Keratinocyte (primary cell): Measurements from ENCODE around the gene ECE1. TPM values are rescaled to one million over a fixed set of nuclear protein-coding genes. Genes with fewer than 3 reads are reported as not detected.

Experiments
- DNase-seq: peaks from one replicate; pipeline ENCODE4 v3.0.0-alpha.2; 2011; ENCODE audit warnings: low read depth, missing footprints, low spot score
- FAIRE-seq: peaks from 2 replicates; lab custom pipeline; 2011; peaks lifted over from hg19 to GRCh38; lab: Jason Lieb, UNC
- H2AFZ ChIP-seq: 2 replicates; pipeline ENCODE4 v1.6.0; 2012; ENCODE audit warnings: low read length, control low read depth, inconsistent platforms; ENCODE audit not compliant: control insufficient read depth
- H3K27ac ChIP-seq: 2 replicates; pipeline ENCODE4 v1.5.1; 2011; ENCODE audit warnings: low read length; ENCODE audit not compliant: control insufficient read depth, insufficient read depth
- H3K27me3 ChIP-seq: 3 replicates; pipeline ENCODE4 v1.6.0; 2011; ENCODE audit warnings: low read length; ENCODE audit not compliant: control insufficient read depth, insufficient read depth; ENCODE audit errors: extremely low read depth
- H3K36me3 ChIP-seq, 2 experiments: 2 replicates in 1 of 2; 3 replicates in 1 of 2; pipeline ENCODE4 v1.5.1; 2011; ENCODE audit warnings: low read length in 2 of 2, mild to moderate bottlenecking in 1 of 2; ENCODE audit not compliant: control insufficient read depth in 2 of 2, insufficient read depth in 2 of 2; ENCODE audit errors: extremely low read depth in 1 of 2
- H3K4me1 ChIP-seq: 3 replicates; pipeline ENCODE4 v1.5.1; 2011; ENCODE audit warnings: low read length; ENCODE audit not compliant: control insufficient read depth, insufficient read depth; ENCODE audit errors: extremely low read depth
- H3K4me2 ChIP-seq: 3 replicates; pipeline ENCODE4 v1.6.0; 2011; ENCODE audit warnings: low read depth, low read length; ENCODE audit not compliant: control insufficient read depth, insufficient read depth; ENCODE audit errors: extremely low read depth
- H3K4me3 ChIP-seq, 3 experiments: fragments of 200-600 bp in 1 of 3; sonication (generic) in 1 of 3; 2 replicates in 2 of 3; 3 replicates in 1 of 3; pipeline ENCODE4 v1.5.1; 2011 to 2016; ENCODE audit warnings: low read length in 3 of 3, mild to moderate bottlenecking in 3 of 3, control low read depth in 2 of 3, inconsistent platforms in 1 of 3, low read depth in 1 of 3, mixed read lengths in 1 of 3, mixed run types in 1 of 3, moderate library complexity in 1 of 3; ENCODE audit not compliant: control insufficient read depth in 2 of 3, insufficient read depth in 2 of 3; ENCODE audit errors: extremely low read depth in 1 of 3
- H3K79me2 ChIP-seq: 2 replicates; pipeline ENCODE4 v1.6.0; 2012; ENCODE audit warnings: low read length; ENCODE audit not compliant: control insufficient read depth, insufficient read depth
- H3K9ac ChIP-seq: 3 replicates; pipeline ENCODE4 v1.6.0; 2011; ENCODE audit warnings: low read length; ENCODE audit not compliant: control insufficient read depth, insufficient read depth; ENCODE audit errors: extremely low read depth
- H3K9me1 ChIP-seq: 3 replicates; pipeline ENCODE4 v1.6.0; 2011; ENCODE audit warnings: low read length; ENCODE audit not compliant: control insufficient read depth, insufficient read depth; ENCODE audit errors: extremely low read depth
- H3K9me3 ChIP-seq: 2 replicates; pipeline ENCODE4 v1.5.1; 2012; ENCODE audit warnings: low read depth, low read length; ENCODE audit not compliant: control insufficient read depth
- H4K20me1 ChIP-seq: 3 replicates; pipeline ENCODE4 v1.6.0; 2011; ENCODE audit warnings: low read length; ENCODE audit not compliant: control insufficient read depth, insufficient read depth; ENCODE audit errors: extremely low read depth
- EZH2 ChIP-seq: IDR thresholded peaks from one replicate; pipeline ENCODE4 v1.6.1; 2012; ENCODE audit warnings: inconsistent platforms, mild to moderate bottlenecking, low read length, moderate library complexity
- dilution Hi-C: fragments of 300-500 bp; cut with MboI; formaldehyde crosslinking; loops from one replicate; pipeline ENCODE4 v1.7.0; 2020; ENCODE audit warnings: low sequenced_read_pairs; ENCODE audit not compliant: extremely low pct_ligation_motif_present
- polyA plus RNA-seq, 5 experiments: library from polyadenylated mRNA; depleted of rRNA in 3 of 5; stranded (reverse) in 3 of 5; stranded (forward) in 1 of 5; unstranded in 1 of 5; fragments of >200 nt; gene quantifications; 1 replicate in 1 of 5; 2 replicates in 3 of 5; 3 replicates in 1 of 5; pipeline versions ENCODE4 v1.2.1 to v1.2.3, GENCODE V29; 2011 to 2012; ENCODE audit warnings: missing spikeins in 2 of 5, low read depth in 1 of 5, low replicate concordance in 1 of 5
- TF ChIP-seq, protein P1 (sequence below), 3 experiments: IDR thresholded peaks in 1 of 3; conservative IDR thresholded peaks in 1 of 3; optimal IDR thresholded peaks in 1 of 3; 2 replicates in 2 of 3; 3 replicates in 1 of 3; pipeline versions ENCODE3 to v1.5.1; 2011; ENCODE audit warnings: low read length in 3 of 3, mild to moderate bottlenecking in 3 of 3, moderate library complexity in 2 of 3, control low read depth in 1 of 3, inconsistent platforms in 1 of 3; ENCODE audit not compliant: insufficient read depth in 2 of 3; ENCODE audit errors: extremely low read depth in 1 of 3

The ECE1 gene
- polyA plus RNA-seq, 1 donor (not counting 4 experiments of a cell fraction or from before 2014, with no cell fraction given), result 59.1 TPM

DNA sequence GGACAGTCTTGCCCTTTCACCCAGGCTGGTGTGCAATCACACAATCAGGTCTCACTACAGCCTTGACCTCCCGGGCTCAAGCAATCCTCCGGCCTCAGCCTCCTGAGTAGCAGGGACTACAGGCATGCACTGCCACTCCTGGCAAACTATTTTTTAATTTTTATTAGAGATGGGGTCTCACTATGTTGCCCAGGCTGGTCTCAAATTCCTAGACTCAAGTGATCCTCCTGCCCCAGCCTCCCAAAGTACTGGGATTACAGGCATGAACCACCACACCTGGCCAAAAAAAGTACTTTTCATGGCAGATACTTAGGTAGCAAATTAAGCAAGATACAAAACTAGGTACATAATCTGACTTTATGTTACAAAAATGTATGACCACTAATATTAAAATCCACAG, 121.8 kb downstream of the ECE1 start:
- H3K9me3 ChIP-seq, result no peaks in the 10 kb centered on the region
- H3K4me2 ChIP-seq, result no peak overlapping the region
- no peak overlapping the region for H2AFZ ChIP-seq
- peaks cover 1 to 4% of the 10 kb centered on the region in 2 experiments for H3K36me3 ChIP-seq
- no peak overlapping the region for H3K27ac ChIP-seq
- no peaks in the 10 kb centered on the region for H3K27me3 ChIP-seq
- dilution Hi-C loops, result no loop called here
- H3K9me1 ChIP-seq, result no peaks in the 10 kb centered on the region
- H4K20me1 ChIP-seq, result peaks cover 4% of the 10 kb centered on the region
- no peak overlapping the region for H3K9ac ChIP-seq
- H3K4me1 ChIP-seq, result no peaks in the 10 kb centered on the region
- FAIRE-seq (no peak), DNase-seq (no peak)
- no peak for TF ChIP-seq EZH2
- TF ChIP-seq, protein P1, sequence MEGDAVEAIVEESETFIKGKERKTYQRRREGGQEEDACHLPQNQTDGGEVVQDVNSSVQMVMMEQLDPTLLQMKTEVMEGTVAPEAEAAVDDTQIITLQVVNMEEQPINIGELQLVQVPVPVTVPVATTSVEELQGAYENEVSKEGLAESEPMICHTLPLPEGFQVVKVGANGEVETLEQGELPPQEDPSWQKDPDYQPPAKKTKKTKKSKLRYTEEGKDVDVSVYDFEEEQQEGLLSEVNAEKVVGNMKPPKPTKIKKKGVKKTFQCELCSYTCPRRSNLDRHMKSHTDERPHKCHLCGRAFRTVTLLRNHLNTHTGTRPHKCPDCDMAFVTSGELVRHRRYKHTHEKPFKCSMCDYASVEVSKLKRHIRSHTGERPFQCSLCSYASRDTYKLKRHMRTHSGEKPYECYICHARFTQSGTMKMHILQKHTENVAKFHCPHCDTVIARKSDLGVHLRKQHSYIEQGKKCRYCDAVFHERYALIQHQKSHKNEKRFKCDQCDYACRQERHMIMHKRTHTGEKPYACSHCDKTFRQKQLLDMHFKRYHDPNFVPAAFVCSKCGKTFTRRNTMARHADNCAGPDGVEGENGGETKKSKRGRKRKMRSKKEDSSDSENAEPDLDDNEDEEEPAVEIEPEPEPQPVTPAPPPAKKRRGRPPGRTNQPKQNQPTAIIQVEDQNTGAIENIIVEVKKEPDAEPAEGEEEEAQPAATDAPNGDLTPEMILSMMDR (optimal IDR thresholded peaks at IDR 0.05 in 1 of 3, IDR thresholded peaks at IDR 0.05 in 1 of 3, conservative IDR thresholded peaks at IDR 0.05 in 1 of 3; ENCODE audit: extremely low read depth in 1 of 3, insufficient read depth in 2 of 3, low read length in 3 of 3), result no peak
- no peak overlapping the region for H3K4me3 ChIP-seq
- peaks cover 78% of the 10 kb centered on the region for H3K79me2 ChIP-seq

Other genes with a start within 250 kb of the ECE1 start
- gene EIF4G3, start 113.6 kb downstream of the ECE1 start, polyA plus RNA-seq, result 44.6 to 48.1 TPM (median 47.9 TPM) in 3 replicates
- 6.0 to 8.0 TPM (median 6.8 TPM) in 3 replicates for gene NBPF3, start 149.7 kb upstream of the ECE1 start, polyA plus RNA-seq
- not detected in 3 replicates for gene ALPL, start 219.0 kb upstream of the ECE1 start, polyA plus RNA-seq